ENCODE measurements around the gene DTD2.
"Not testable (repeated sequence)": the region's sequence is repeated elsewhere in the genome, so short reads cannot be mapped to it uniquely, and the experiment has no call there.

DTD2 gene

DNA sequence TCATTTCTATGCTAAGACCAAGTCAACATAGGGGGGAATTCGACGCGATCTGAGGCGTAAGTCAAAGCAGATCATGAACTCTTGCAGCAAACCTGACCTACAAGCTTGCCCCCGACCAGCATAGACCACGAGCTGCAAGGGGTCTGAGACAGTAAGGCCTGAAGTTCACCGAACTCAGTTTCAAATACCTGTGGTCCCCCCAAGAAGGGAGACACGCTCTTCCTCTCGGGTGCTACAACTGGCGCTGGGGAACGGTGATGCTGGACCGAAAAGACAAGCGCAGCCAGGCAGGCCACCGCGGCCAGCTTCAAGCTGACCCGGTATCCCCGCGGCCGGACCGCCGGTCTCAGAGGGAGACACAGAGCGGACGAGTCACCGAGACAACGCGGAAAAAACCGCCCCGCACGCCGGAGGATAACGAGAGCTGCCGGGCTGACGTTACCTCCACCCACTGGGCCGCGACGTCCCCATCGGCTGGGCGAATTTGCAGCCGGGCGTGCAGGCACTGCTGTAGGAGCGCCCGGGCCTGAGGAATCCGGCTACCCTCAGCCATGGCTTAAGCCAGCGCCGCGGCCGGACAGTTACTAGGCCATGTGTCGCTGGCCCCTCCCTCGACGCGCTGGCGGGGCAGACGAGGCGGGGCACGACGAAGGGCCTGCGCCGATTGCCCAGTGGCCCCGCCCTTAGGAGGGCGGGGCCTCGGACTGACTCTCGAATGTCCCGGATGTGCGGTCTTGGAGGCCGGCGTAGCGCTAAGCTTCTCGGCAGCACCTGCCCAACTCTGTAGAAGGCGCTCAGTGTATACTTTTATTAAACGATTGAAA is at the start of gene DTD2:
TSS of gene DTD2 (minus strand) at position 666 of the 824 bp plus-strand sequence. CDS start at position 553, 113 bp downstream.
- DNase-seq (ENCODE audit: low read depth in 2 of 2), result peak; percentile 82 to 85

DNA sequence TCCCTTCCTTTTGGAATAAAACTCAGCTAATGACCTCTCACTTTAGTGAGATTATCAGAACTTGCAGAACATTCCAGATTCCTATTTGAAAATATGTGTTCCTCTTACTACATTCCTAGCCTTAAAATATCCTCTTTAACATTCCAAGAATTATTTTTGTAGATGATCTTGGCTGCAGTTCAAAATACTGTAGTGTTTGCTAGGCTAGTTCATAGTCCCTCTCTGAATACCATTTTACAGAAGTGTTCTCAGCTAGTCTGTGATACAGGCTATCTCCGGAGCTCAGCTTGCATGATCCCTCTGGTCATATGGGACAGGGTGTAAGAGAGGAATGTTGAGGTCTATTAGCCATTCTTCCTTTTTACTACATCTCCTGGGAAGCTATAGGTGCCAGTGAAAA is 48.1 kb upstream of the DTD2 start:
- no peak for DNase-seq (ENCODE audit: low read depth in 2 of 2)

DNA sequence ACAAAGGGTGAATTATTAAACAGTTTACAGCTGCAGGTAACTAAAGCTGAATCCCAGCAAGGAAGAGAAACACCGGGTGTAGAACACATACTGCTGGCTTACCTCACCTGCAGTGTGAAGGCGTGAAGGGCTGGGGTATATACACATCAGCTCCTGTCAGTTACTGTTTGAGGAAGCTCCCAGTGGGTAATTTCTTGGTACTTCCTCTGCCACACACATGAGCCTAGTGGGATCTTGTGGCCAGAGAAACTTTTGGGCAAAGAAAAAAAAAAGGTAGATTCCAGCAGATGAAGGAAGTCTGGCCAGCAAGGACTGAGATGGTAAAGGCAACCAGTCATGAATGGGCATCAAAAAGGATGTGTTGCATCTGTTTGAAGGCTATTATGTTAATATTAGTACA is 44.6 kb upstream of the DTD2 start:
- DNase-seq (ENCODE audit: low read depth in 2 of 2), result no peak

DNA sequence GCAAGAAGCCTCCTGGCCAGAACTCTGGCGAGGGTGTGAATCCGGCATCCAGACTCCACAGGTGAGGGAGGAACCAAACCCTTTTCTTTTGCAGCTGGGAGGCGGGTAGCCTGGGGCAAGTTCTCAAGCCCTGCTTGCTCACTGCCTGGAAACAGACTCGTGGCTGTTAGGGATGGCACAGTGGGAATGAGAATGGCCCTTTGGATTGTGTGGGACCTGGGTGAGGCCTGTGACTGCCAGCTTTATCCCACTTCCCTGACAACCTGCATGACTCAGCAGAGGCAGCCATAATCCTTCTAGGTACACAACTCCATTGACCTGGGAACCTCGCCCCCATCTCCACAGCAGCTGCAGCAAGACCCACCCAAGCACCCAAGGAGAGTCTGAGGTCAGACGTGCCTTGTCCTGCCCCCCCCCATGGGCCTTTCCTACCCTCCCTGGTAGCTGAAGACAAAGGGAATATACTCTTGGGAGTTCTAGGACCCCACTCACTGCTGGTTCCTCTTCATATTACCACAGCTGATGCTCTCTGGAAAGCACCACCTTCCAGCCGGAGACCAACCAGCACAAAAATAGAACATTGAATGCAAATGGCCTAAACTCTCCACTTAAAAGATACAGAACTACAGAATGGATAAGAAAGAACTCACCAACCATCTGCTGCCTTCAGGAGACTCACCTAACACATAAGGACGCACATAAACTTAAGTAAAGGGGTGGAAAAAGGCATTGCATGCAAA is 35.6 kb upstream of the DTD2 start:
- DNase-seq (ENCODE audit: low read depth in 2 of 2), result no peak

DNA sequence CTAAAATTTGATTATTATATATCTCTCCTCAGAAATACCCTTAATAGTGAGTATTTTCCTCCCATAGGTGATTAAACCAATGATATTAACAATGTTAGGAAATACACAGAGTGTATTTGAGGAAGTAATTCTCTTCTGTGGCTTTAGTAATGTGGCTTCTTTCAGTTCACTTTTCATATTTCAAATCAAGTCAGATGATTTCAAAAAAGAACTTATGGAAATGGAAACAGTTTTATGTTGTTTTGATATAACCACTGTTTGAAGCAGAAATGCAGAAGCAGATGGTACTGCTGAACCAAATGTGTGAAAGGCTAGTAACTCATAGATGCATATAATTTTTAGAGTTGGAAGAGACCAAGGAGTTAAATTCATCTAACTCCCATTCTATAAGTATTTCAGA is 32.4 kb upstream of the DTD2 start:
- no peak for DNase-seq (ENCODE audit: low read depth in 2 of 2)

DNA sequence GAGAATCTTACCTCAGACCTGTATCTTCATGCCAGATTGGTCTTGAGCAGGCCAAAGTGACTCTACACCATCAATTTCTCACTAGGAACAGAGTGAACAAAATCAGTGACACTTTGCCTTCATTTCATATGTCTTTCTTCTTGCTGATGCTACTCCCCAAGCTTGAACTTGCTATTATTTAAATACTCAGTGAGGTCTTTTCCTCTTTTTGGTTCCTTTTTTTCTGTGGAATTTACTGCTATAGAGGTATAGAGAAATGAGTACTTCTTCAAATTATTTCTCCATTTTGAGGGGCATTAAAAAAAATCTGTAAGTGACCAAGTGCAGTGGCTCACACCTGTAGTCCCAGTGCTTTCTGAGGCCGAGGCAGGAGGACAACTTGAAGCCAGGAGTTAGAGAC is 30.6 kb upstream of the DTD2 start, which contains the start of gene GPR33:
TSS of gene GPR33 (minus strand) at position 154 of the 400 bp plus-strand sequence. CDS start 4,074 bp downstream, outside the sequence.
- DNase-seq (ENCODE audit: low read depth in 2 of 2), result no peak

DNA sequence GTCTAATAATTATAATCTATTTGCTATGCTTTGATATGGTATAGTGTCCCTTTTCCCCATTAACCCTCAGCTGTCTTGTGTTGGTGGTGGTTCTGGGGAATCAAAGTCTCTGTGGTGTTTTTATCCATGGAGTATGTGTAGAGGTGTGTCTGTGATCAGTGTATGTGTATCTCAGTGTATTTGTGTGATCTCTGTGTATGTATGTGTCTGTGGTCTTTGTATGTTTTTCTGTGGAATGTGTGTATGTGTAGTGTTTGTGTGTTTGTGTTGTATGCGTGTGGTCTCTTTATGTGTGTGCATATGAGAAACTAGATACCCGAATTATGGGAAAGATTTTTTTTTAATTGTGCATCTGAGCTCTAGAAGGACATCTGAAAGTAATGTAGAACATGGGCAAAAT is 29.5 kb upstream of the DTD2 start:
- DNase-seq (ENCODE audit: low read depth in 2 of 2), result no peak

DNA sequence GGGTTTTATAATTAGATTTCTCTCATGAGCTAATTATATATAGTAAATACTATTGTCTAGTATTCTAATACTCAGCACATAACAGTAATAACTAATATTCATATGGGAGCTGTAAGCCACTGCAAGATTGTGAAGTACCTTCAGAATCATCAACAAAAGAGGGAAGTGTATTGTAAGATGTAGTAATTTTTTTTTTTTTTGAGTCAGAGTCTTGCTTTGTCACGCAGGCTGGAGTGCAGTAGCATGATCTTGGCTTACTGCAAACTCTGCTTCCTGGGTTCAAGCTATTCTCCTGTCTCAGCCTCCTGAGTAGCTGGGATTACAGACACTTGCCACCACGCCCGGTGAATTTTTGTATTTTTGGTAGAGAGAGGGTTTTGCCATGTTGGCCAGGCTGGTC is 27.4 kb upstream of the DTD2 start:
- DNase-seq (ENCODE audit: low read depth in 2 of 2), result no peak

DNA sequence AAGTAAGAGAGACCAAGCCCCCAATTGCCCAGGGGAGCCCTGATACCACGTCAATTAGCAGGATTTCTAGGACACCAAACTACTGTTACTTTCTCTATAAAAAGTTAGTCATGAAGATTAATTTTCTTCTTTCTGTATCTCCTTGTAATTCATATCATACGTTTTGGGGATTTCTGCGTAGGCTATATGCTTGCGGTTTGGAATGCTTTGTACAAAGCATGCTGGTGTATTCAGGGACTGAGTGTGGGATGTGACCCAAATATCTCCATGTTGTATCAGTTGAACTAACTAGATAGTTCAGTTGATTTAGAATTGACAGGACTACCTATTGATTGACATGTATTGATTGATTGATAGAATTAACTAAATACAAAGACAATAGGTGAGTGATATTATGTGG is 22.9 kb upstream of the DTD2 start:
- no peak for DNase-seq (ENCODE audit: low read depth in 2 of 2)

DNA sequence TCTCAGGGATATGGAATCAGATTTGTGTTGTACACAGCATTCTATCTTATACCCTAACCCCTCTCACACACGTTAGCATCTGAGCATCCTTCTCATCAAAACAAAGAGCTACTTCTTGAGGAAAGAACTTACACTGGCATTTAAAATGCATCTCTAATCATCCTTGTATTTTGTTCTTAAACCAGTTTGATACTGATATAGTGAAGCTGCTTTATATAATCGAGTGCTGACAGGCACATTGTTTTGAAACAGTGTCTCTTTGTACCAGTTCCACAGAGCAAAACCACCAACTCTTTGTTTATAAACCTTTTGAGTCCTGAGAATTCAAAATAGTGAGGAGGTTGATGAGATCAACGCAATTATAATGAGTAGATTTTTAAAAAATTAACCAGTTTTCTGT is 21.7 kb upstream of the DTD2 start:
- no peak for DNase-seq (ENCODE audit: low read depth in 2 of 2)

DNA sequence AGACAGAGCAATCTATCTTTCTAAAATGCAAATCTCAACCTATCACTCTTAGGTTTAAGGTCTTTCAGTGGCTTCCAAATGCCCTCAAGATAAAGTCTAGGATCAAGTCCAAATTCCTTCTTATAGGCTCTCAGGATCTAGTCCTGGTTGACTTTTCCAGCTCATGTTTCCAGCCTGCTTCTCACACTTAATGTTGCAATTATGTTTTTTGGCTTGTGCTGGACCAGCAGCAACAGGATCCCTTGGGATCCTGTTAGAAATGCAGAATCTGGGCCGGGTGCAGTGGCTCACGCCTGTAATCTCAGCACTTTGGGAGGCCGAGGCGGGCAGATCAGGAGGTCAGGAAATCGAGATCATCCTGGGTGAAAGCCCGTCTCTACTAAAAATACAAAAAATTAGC is 19.9 kb upstream of the DTD2 start:
- no peak for DNase-seq (ENCODE audit: low read depth in 2 of 2)

DNA sequence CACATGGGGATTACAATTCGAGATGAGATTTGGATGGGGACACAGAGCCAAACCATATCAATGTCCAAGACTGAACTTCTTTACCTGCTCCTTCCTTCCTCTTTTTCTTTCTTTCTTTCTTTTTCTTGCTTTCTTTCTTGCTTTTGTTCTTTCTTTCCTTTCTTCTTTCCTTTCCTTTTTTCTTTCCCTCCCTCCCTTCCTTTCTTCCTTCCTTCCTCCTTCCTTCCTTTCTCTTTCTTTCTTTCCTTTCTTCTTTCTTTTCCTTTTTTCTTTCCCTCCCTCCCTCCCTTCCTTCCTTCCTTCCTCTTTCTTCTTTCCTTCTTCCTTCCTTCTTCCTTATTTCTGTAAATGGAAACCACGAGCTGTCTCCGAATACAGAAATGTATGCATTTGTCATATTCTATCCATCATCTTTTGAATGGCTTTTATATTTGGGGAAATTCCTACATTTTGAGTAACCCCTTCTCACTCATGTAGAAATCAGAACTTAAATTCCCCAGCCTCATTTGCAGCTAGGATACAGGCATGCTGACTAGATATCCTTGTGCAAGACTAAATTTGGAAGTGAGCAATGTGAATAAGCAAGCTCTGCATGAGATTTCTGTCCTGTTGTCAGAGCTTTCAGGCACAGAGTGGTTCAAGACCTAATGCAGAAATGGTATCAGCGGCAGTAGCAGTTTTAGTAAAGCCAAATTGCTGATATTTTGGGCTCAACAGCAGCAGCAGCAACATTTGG is 19.0 kb upstream of the DTD2 start:
- no peak for DNase-seq (ENCODE audit: low read depth in 2 of 2)

DNA sequence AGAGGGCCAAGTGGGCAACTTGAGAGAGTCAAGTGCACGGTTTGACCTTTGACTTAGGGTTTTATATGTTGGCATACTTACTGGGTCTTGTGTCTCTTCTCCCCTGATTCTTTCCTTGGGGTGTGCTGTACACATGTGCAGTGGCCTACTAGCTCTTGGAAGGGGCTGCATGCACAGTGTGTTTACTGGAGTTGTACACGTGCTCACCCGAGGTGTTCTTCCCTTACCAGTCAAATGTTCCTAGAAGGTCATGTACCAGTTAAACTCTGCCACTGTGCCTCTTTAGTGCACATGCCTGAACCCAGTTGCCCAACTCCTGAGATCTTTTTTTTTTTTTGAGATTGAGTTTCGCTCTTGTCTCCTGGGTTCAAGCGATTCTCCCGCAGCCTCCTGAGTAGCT is 9.2 kb upstream of the DTD2 start:
- DNase-seq (ENCODE audit: low read depth in 2 of 2), result no peak

DNA sequence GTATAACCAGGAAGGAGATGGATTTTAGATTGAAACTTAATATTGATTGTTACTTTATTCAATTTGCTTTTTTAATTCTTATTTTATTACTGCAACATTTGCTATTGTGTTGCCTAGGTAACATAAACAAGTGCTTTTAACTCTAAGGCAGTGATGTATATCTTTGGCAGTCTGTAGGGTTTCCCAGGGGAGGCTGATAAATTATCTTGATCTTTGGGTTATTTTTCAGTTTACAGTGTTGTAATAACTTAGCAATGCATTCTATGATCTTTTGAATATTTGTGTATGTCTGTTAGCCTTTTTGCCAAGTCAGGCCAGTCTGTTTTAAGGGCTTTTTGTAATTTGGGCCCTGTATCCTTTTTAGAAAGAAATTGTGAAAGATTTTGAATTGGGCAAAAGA is 7.8 kb upstream of the DTD2 start:
- no peak for DNase-seq (ENCODE audit: low read depth in 2 of 2)

DNA sequence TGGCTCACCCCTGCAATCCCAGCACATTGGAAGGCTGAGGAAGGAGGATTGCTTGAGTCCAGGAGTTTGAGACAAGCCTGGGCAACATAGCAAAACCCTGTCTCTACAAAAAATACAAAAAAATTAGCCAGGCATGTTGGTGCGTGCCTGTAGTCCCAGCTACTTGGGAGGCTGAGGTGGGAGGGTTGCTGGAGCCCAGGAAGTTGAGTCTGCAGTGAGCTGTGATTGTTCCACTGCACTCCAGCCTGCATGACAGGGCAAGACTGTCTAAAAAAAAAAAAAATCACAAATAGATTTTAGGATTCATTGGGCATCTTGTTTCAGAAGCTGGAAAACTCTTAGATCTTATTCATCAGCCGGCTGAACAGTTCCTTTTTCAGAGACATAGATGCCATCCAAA is 5.1 kb upstream of the DTD2 start:
- DNase-seq (ENCODE audit: low read depth in 2 of 2), result not testable (repeated sequence)

DNA sequence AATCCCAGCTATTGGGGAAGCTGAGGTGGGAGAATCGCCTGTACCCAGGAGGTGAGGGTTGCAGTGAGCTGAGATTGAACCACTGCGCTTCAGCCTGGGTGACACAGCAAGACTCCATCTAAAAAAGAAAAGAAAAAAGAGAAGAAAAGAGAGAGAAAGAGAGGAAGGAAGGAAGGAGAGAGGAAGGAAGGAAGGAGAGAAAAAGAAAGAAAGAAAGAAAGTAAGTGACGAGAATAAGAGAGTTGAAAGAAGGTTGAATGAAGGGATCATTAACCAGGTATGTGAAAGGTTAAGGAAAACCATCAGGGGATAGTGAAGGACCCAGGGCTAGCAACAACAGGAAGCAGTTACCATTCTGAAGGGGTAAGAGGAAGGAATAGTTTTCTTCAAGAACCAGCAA is 4.2 kb upstream of the DTD2 start:
- DNase-seq (ENCODE audit: low read depth in 2 of 2), result no peak

DNA sequence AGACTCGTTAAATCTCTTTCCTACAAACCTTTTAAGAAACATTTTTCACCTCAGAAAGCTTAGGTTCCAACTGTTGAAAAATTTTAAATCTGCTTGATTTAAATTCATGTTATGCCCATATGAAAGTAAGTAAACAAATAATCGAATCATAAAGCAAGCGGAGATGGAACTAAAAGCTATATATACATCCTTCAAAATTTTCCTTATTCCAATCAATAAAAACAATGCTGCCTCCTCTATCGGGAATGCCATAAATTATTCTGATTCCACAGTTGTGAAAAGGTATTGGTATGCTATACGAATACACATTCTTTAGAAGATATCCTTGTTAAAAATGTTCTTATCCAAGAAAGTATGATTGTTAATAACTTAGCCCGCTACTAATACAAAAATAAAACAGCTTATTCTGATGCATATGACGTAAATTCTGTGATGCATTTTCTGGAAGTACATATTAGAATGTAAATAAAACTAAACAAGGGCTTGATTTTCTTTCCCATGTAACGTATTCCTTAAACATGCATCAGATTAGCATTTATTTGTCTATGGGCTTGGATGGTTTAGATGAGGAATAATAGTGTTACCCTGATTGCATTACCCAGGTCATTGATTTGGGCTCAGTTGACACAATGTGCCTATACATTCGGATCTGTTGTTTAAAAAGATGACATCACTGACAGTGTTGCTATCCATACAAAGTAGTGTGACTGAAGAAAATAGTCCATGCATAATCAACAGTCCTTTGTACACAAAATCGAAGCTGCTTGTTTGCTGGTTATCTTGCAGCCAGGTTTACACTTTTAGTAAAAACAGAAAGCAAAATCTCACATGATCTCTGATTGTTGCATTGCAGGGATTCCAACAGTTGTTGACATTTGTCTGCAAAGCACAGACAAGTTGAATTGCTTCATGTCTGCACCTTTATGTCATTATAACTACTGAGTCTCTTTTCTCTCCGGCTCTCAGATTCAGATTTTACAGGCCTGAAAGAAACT is 656 bp upstream of the DTD2 start:
- DNase-seq (ENCODE audit: low read depth in 2 of 2), result no peak

DNA sequence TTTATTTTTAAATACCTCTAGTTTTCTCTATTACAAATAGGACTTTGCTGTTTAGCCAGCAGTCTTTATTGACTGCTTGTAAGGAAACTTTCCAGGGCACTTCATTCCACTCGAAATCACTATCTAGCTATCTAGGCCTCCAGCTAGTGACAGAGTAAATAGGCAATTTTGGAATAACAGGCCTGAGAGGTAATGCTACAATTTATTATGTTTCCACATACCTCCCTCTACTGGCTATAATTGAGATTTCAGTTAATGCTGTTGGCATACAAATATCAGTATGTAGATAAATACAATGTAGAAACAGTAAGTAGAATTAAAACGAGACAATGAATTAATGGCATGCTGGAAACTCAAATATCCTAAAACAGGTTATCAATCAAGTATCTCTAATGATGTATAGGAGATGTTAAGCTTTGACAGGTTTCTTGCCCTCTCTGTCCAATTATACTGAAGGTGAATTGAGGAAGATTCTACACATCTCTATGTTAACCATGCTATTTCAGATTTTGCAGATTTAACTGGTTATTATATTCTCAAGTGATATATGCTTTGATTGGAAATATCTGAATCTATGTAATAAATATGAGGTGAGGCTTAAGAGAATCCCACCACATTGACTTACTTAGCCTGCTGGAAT is 7.2 kb downstream of the DTD2 start:
- no peak for DNase-seq (ENCODE audit: low read depth in 2 of 2)

DNA sequence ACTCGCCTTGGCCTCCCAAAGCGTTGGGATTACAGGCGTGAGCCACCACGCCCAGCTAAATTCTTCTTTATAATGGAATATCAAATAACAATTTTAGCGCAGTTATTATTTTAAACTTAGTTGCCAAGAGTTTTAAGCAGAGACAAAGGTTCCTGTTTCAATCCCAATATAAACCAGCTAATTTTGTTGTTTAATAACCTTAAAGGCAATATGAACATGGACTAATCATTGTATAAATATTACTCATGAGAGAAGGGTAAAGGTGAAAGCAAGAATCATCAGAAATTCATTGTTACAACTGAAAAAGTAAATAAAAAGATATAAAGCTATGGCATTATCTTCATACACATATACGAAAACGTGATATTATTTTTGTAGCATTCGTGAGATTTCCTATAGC is 8.2 kb downstream of the DTD2 start:
- no peak for DNase-seq (ENCODE audit: low read depth in 2 of 2)

DNA sequence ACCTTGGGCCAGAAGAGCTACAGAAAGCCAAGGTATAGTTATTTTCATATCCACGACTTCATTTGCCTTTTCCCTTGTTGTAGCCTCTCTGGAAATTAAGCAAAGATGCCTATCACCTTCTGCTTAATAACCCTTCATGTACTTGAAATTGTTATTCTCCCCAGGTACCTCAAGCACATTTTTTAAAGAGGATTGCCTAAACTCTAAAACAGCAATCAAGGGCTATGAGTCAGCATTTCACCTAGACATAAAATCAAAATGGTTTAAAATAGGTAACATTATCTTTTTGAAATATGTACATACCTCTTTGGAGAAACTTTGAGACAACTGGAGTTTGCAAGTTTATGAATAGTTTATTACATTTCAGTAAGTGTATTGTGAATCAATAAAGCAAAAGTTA is 11.6 kb downstream of the DTD2 start:
- DNase-seq (ENCODE audit: low read depth in 2 of 2), result no peak

DNA sequence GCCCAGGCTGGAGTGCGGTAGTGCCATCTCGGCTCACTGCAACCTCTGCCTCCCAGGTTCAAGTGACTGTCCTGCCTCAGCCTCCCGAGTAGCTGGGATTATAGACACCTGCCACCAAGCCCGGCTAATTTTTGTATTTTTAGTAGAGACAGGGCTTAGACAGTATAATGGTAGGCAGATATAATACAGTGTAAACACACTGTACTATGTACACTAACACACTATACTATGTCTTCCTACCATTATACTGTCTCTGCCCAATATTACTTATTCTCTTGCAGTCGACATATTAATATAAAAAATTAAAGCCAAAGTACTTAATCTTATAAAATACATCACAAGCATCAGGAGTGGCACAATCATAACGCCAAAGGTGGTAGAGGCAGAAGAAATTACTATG is 15.0 kb downstream of the DTD2 start:
- no peak for DNase-seq (ENCODE audit: low read depth in 2 of 2)
